ENCODE measurements around the gene SH2D3C.
A peak's percentile ranks its signal among the peaks of the same experiment; 100 is the strongest.

SH2D3C gene

DNA sequence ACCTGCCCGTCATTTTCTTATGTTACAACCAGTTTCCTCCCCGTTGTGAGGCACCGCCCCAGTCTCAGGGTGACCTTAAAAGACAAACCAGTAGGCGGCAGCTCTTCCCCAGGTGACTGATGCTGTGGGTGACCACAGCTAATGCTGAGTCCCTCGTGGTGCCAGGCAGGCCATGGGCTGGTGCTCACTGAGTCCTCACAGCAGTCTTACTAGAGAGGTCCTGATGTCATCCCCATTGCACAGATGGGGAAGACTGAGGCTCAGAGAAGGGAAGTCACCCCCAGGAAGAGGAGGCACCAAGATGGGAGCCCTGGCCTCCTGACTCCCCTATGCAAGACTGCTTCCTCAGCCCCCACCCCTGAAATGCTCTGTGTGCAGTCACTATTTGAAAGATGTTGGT is 70.7 kb downstream of the SH2D3C start:
- Histone ChIP-seq H3K9me3 (replicated peaks; ENCODE audit: low read length) (no peaks in the 10 kb centered on the region), H3K4me3 (ENCODE audit: low read length) (no peak overlapping the region), H3K4me1 (ENCODE audit: control insufficient read depth, insufficient read depth, low read length) (no peaks in the 10 kb centered on the region), H3K4me2 (ENCODE audit: low read length) (no peak overlapping the region), H3K9ac (ENCODE audit: low read depth, low read length) (no peak overlapping the region), H3K36me3 (ENCODE audit: insufficient read depth, low read length) (no peaks in the 10 kb centered on the region), H3K27me3 (ENCODE audit: control insufficient read depth, insufficient read depth, low read length) (no peaks in the 10 kb centered on the region)

DNA sequence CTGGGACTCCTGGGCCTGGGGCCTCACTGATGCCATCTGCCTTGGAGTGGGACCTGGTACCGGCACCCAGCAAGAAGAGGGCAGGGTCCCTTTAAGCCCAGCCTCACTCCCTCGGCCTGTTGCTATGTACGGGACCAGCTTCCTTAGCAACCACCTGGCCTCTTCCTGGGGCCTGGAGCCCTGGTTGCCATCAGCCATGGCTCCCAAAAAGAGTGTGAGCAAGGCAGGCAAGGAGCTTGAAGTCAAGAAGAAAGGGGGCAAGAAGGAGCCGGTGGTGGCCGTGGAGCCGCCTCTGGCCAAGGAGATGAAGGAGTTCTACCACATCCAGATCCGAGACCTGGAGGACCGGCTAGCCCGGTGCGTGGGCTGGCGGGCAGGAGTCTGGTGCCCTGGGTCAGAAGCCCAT is 71.6 kb downstream of the SH2D3C start, which contains the start of gene CFAP157:
Gene CFAP157 (plus strand): TSS at position 153 of the 406 bp plus-strand sequence. CDS start 44 bp downstream, at position 197.
- H3K4me3 ChIP-seq (ENCODE audit: low read length), result no peak within 1 kb of the TSS
- H3K27me3 ChIP-seq (ENCODE audit: control insufficient read depth, insufficient read depth, low read length), result no peaks in the 10 kb centered on the region
- H3K9ac ChIP-seq (ENCODE audit: low read depth, low read length), result no peak within 1 kb of the TSS
- H3K9me3 ChIP-seq (replicated peaks; ENCODE audit: low read length), result no peaks in the 10 kb centered on the region
- no peaks in the 10 kb centered on the region for H3K4me1 ChIP-seq (ENCODE audit: control insufficient read depth, insufficient read depth, low read length)
- no peak within 1 kb of the TSS for H3K4me2 ChIP-seq (ENCODE audit: low read length)
- no peaks in the 10 kb centered on the region for H3K36me3 ChIP-seq (ENCODE audit: insufficient read depth, low read length)

DNA sequence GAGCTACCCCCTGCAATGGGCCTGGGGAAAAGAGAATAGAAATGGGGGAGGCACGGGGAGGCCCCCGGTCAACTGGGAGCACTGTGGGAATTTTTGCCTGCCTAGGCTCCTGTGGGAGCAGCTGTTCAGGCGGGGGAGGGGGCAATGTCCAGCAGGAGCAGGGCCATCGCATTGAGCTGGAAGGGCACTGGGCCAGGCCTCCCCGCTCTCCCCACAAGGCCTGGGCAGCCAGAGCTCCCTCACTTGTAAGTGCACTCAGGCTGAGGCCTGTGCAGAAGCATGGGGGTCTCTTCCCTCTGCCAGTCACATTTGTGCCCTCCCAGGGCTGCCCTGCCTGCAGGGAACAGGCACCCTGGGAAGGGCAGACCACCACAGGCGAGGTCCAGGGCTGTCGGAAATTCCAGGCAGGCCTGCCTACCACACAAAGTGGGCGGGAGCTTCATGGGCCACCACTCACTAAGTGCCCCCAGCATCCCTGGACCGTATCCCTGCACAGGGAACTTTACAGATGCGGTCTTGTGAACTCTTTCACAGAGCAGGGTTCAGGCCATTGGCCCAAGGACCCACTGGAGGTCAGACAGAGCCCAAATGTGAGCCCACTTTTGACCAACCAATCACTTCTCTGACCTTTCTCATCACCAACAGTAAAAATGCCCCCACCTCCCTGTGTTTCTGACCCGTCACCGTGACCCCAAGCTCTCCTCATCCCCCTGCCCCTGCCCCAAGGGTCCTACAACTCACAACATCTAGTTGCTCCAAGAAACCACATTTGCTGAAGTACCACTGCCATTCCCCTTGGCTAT is 72.7 kb downstream of the SH2D3C start:
- no peak overlapping the region for H3K9ac ChIP-seq (ENCODE audit: low read depth, low read length)
- no peaks in the 10 kb centered on the region for H3K36me3 ChIP-seq (ENCODE audit: insufficient read depth, low read length)
- H3K4me2 ChIP-seq (ENCODE audit: low read length), result no peak overlapping the region
- no peaks in the 10 kb centered on the region for H3K9me3 ChIP-seq (replicated peaks; ENCODE audit: low read length)
- H3K4me1 ChIP-seq (ENCODE audit: control insufficient read depth, insufficient read depth, low read length), result no peaks in the 10 kb centered on the region
- H3K4me3 ChIP-seq (ENCODE audit: low read length), result no peak overlapping the region
- H3K27me3 ChIP-seq (ENCODE audit: control insufficient read depth, insufficient read depth, low read length), result no peaks in the 10 kb centered on the region

DNA sequence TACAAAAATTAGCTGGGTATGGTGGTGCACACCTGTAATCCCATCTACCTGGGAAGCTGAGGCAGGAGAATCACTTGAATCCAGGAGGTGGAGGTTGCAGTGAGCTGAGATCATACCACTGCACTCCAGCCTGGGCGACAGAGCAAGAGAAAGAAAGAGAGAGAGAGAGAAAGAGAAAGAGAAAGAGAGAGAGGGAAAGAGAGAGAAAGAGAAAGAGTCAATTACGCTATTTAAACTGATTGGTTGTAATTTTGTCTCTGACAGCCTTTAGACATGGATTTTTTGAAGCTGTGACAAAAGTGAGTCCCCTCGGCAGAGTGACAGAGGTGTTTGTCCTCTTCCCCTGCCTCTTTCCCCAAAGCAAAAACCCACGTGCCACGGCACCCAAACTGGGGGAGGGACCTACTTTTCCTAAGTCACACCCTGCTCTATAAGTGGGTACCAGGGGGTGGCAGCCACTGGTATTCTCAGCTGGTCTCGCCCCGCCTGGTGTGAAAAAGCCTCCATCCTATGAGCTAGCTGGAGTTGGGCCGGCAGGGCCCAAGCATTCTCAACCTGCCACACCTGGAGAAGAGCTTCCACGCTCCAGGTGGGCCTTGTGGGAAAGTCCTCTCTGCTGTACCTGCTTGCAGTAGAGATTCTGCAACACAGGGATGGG is 75.0 kb downstream of the SH2D3C start:
- no peaks in the 10 kb centered on the region for H3K27me3 ChIP-seq (ENCODE audit: control insufficient read depth, insufficient read depth, low read length)
- no peak overlapping the region for H3K9ac ChIP-seq (ENCODE audit: low read depth, low read length)
- H3K4me1 ChIP-seq (ENCODE audit: control insufficient read depth, insufficient read depth, low read length), result peaks cover 9% of the 10 kb centered on the region
- H3K36me3 ChIP-seq (ENCODE audit: insufficient read depth, low read length), result no peaks in the 10 kb centered on the region
- no peak overlapping the region for H3K4me3 ChIP-seq (ENCODE audit: low read length)
- no peaks in the 10 kb centered on the region for H3K9me3 ChIP-seq (replicated peaks; ENCODE audit: low read length)
- no peak overlapping the region for H3K4me2 ChIP-seq (ENCODE audit: low read length)

DNA sequence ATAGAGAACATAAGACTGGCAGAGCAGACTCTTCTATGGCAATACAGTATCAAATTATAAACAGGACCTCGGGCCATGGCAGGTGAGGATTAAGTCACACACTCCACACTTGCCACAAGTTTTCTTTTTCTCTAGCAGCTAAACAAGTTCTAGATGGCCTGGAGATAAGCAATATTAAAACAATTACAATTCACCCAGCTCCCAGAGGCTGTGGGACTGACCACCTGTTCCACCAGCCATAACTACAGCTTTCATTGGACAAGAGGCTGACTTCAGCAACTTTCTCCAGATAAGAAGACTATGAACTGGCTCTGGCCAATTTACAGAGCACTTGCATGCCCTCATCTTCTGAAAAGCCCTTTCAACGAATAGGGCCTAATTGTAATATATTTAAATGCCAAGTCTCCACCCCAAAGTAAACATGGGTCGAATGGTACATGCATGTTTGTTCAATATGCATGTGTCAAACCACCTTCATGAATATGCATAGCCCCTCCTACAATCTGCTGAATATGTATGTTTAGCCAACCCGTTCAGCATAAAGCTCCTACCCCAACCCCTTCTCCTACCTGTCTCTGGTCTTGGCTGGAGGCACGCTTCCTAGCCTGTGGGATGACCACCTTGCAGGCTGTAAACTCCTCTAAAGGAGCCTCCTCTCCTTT is 77.7 kb downstream of the SH2D3C start:
- Histone ChIP-seq H3K4me2 (ENCODE audit: low read length) (no peak overlapping the region), H3K9me3 (replicated peaks; ENCODE audit: low read length) (no peaks in the 10 kb centered on the region)

DNA sequence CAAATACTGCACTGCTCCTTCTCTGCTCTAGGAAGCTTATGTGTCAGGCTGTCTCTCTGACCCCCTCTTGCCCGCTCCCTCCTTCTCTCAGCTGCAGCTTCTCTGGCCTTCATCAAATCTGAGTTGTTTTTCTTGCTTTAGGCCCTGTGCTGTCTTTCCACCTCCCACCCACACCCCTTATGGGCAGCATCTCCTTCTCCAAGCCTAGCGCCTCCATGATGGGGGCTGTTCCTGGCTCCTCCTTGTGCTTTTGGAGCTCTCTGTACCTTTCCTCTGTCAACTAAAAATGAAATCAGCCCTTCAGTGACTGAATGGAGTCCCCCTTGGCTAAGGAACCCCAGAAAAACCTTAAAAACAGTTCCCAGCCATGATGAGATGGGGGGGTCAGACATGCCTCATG is 78.3 kb downstream of the SH2D3C start:
- Histone ChIP-seq H3K9me3 (replicated peaks; ENCODE audit: low read length) (no peaks in the 10 kb centered on the region), H3K27me3 (ENCODE audit: control insufficient read depth, insufficient read depth, low read length) (no peaks in the 10 kb centered on the region), H3K9ac (ENCODE audit: low read depth, low read length) (no peak overlapping the region), H3K36me3 (ENCODE audit: insufficient read depth, low read length) (no peaks in the 10 kb centered on the region), H3K4me2 (ENCODE audit: low read length) (no peak overlapping the region), H3K4me1 (ENCODE audit: control insufficient read depth, insufficient read depth, low read length) (peaks cover 14% of the 10 kb centered on the region), H3K4me3 (ENCODE audit: low read length) (no peak overlapping the region)

More for the DNA sequence above, 77.7 kb downstream of the SH2D3C start:
- peaks cover 9% of the 10 kb centered on the region for H3K4me1 ChIP-seq (ENCODE audit: control insufficient read depth, insufficient read depth, low read length)
- H3K36me3 ChIP-seq (ENCODE audit: insufficient read depth, low read length), result no peaks in the 10 kb centered on the region
- H3K27me3 ChIP-seq (ENCODE audit: control insufficient read depth, insufficient read depth, low read length), result no peaks in the 10 kb centered on the region
- no peak overlapping the region for H3K9ac ChIP-seq (ENCODE audit: low read depth, low read length)
- no peak overlapping the region for H3K4me3 ChIP-seq (ENCODE audit: low read length)

DNA sequence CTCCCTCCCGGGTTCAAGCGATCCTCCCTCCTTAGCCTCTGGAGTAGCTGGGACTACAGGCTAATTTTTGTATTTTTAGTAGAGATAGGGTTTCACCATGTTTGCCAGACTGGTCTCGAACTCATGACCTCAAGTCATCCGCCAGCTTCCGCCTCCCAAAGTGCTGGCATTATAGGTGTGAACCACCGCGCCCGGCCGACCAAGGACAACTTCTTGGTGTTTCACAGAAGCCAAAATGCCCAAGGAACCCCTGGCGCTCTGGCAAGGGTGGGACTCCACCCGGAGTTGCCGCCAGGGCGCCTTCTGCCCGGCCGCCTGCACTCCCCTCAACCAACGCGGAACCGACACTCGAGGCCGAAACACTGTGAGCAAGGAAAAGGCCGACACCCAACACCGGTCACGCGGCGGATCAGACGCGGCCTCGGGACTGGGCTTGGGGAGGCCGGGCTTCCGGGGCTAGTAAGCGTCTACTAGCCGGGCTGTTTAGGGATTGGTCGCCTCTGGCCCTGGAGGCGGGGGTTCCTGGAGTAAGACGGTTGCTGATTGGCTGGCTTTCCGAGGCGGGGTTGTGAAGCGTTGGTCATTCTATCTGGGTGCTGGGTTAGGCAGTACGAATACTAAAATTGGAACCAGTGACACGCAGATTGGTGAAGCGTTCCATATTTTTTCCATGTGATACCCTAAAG is 79.3 kb downstream of the SH2D3C start:
- Histone ChIP-seq H3K36me3 (ENCODE audit: insufficient read depth, low read length) (no peaks in the 10 kb centered on the region), H3K9ac (ENCODE audit: low read depth, low read length) (peak overlapping the region; percentile 20), H3K27me3 (ENCODE audit: control insufficient read depth, insufficient read depth, low read length) (no peaks in the 10 kb centered on the region), H3K4me3 (ENCODE audit: low read length) (peak overlapping the region; percentile 58), H3K4me2 (ENCODE audit: low read length) (peak overlapping the region; percentile 68), H3K9me3 (replicated peaks; ENCODE audit: low read length) (no peaks in the 10 kb centered on the region), H3K4me1 (ENCODE audit: control insufficient read depth, insufficient read depth, low read length) (peaks cover 14% of the 10 kb centered on the region)

DNA sequence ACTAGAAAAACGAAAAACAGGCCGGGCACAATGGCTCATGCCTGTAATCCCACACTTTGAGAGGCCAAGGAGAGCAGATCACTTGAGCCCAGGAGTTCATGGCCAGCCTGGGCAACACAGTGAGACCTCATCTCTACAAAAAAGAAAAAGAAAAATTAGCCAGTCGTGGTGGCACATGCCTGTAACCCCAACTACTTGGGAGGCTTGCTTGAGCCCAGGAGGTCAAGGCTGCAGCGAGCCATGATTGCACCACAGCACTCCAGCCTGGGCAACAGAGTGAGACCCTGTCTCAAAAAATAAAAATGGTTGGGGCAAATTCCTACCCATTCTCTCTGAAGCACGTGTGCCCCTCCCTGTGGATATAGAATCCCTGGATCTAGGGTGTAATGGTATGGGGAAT is 80.1 kb downstream of the SH2D3C start:
- H3K4me2 ChIP-seq (ENCODE audit: low read length), result no peak overlapping the region
- H3K9ac ChIP-seq (ENCODE audit: low read depth, low read length), result no peak overlapping the region
- H3K36me3 ChIP-seq (ENCODE audit: insufficient read depth, low read length), result peaks cover under 1% of the 10 kb centered on the region
- H3K27me3 ChIP-seq (ENCODE audit: control insufficient read depth, insufficient read depth, low read length), result no peaks in the 10 kb centered on the region
- H3K4me3 ChIP-seq (ENCODE audit: low read length), result no peak overlapping the region
- H3K4me1 ChIP-seq (ENCODE audit: control insufficient read depth, insufficient read depth, low read length), result peaks cover 14% of the 10 kb centered on the region
- H3K9me3 ChIP-seq (replicated peaks; ENCODE audit: low read length), result no peaks in the 10 kb centered on the region

DNA sequence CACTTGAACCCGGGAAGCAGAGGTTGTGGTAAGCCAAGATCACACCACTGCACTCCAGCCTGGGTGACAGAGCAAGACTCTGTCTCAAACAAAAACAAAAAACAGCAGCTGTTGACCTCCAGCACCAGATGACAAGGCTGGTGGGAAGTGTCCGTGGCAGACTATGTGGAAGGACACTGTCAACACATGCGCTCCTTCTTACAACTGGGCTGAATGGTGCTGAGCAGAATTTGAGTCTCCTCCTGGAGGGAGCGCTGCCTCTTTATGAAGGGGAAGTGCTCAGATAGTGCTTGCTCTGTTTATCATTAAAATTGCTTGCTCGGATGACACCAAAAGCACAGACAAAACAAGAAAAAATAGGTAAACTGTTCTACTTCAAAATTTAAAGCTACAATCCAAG is 80.9 kb downstream of the SH2D3C start:
- no peak overlapping the region for H3K4me3 ChIP-seq (ENCODE audit: low read length)
- H3K27me3 ChIP-seq (ENCODE audit: control insufficient read depth, insufficient read depth, low read length), result no peaks in the 10 kb centered on the region
- no peak overlapping the region for H3K9ac ChIP-seq (ENCODE audit: low read depth, low read length)
- H3K4me1 ChIP-seq (ENCODE audit: control insufficient read depth, insufficient read depth, low read length), result peaks cover 14% of the 10 kb centered on the region
- H3K4me2 ChIP-seq (ENCODE audit: low read length), result no peak overlapping the region
- H3K9me3 ChIP-seq (replicated peaks; ENCODE audit: low read length), result no peaks in the 10 kb centered on the region
- H3K36me3 ChIP-seq (ENCODE audit: insufficient read depth, low read length), result peaks cover 6% of the 10 kb centered on the region

DNA sequence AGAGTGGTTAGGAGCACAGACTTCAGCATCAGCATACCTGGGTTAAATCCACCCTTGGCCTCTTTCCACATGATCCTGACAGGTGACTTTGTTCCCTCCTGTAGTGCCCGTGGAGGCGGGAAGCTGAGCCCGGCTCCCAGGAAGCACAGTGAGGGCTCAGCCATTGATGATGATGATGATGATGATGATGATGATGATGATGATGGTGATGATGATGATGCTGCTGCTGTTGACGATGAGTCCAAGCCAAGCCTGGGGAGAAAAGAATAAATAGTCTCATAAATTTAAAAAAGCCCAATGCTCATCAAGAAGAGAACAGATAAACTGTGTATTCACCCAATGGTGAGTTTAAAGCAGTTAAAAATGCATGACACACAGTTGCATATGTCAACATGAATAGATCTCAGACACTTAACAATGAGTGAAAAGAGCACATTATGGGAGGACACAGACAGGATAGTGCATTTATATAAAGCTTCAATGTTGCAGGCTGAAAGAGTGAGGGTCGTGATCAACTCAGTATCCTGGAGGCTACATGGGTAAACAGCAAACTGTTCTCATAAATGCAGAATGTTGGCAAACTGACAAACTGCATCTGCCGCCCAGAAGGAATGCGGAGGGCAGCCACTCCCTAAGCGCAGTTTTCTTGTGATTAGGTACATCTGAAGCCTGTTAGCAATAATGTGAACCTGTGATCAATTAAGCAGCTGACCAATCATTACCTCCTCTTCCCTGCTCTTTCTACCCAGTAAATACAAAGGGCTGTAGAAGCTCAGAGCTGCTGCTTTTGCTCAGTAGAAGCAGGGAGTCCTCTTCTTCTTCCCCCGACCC is 83.4 kb downstream of the SH2D3C start:
- no peaks in the 10 kb centered on the region for H3K9me3 ChIP-seq (replicated peaks; ENCODE audit: low read length)
- H3K4me2 ChIP-seq (ENCODE audit: low read length), result no peak overlapping the region
- peaks cover 14% of the 10 kb centered on the region for H3K4me1 ChIP-seq (ENCODE audit: control insufficient read depth, insufficient read depth, low read length)
- no peak overlapping the region for H3K4me3 ChIP-seq (ENCODE audit: low read length)
- H3K36me3 ChIP-seq (ENCODE audit: insufficient read depth, low read length), result peaks cover 13% of the 10 kb centered on the region
- no peaks in the 10 kb centered on the region for H3K27me3 ChIP-seq (ENCODE audit: control insufficient read depth, insufficient read depth, low read length)
- no peak overlapping the region for H3K9ac ChIP-seq (ENCODE audit: low read depth, low read length)
